Left renal pelvis (tissue), 4 donors: ENCODE data around the gene CD248. TPM values are rescaled to one million over a fixed set of nuclear protein-coding genes. Genes with fewer than 3 reads are reported as not detected.
A peak's percentile ranks its signal among the peaks of the same experiment; 100 is the strongest.

ENCODE experiments used
- DNase-seq, 4 donors: peaks; one replicate each; pipeline ENCODE4 v3.0.0-alpha.2; 2013; ENCODE audit warnings: low read depth in 4 of 4, low spot score in 3 of 4
- polyA plus RNA-seq, 4 donors: library from polyadenylated mRNA; unstranded; fragments of 120-200 nt; gene quantifications; one replicate each; pipeline ENCODE4 v1.2.1, GENCODE V29; 2013; ENCODE audit not compliant: insufficient read length in 4 of 4

The CD248 gene
- polyA plus RNA-seq, 4 donors: 66.3 to 240 (median 72.3) TPM

DNA sequence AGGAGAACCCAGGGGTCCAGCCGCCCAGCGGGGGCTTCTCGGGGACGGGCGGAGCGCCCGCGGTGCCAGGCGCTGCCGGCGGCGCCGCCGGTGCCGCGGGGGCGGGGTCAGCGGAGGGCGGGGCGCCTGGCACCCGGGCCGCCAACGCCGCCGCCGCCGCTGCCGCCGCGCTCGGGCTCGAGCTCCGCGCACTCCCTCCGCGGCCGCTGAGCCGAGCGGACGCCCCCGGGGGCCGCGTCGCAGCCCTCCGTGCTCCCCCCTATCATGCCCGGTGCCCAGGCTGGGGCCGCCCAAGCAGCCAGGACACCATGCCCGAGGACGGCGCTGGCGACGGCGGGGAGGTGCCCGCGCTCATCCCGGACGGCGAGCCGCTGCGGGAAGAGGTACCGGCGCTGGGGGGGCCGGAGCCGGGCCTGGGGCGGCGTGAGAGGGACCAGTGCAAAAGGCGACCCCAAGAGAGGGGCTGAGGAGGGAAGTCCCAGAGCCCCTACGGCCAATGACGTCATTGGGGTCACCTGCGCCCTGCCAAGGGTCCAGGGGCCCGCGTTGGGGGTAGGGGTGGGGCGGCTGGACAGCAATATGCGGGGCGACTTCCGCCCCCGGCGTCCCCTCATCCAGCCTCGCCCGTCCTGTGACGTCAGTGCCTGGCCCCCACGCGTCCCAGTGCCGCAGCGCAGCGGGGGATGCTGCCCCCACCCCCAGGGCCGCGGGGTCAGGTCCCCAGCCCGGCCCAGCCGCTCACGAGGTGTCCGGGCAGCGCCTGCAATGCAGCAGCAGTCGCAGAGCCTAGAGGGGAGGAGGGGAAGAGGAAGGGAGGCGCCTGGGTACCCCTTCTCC lies 24.9 kb downstream of the CD248 start, which contains the start of gene TMEM151A:
TSS of gene TMEM151A (plus strand) at position 189 of the 837 bp plus-strand sequence. CDS start at position 309, 120 bp downstream.
- no peak for DNase-seq

DNA sequence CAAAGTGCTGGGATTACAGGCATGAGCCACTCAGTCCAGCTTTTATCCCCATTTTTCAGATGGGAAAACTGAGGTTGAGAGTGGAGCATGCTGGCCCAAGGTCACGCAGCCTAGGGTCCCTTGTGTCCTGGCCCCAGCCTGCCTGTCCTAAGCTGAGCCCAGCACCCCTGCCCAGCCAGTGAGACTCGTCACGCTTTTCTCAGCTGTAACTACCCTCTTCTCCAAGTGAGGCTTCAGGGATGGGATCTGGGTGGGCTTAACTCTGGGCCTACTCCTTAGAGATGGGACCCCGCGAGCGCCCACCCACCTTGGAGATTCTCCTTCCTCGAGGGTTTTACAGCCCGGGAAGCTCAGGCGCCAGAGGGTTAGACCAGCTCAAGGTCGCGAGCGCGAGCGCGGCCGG lies 25.5 kb downstream of the CD248 start:
- no peak for DNase-seq

DNA sequence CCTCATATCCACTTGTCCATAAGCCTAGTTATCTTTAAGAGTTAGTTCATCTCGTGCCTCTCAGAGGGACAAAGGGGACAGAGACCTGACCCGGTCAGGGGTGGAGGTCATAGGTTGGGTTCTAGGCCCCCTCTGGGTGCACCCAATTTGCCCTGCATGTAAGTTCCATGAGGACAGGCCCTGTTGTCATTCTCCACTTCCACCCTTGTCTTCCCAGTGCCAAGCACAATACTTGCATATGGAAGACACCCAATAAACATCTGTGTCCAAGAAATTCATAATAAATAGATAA lies 26.6 kb downstream of the CD248 start:
- no peak for DNase-seq

DNA sequence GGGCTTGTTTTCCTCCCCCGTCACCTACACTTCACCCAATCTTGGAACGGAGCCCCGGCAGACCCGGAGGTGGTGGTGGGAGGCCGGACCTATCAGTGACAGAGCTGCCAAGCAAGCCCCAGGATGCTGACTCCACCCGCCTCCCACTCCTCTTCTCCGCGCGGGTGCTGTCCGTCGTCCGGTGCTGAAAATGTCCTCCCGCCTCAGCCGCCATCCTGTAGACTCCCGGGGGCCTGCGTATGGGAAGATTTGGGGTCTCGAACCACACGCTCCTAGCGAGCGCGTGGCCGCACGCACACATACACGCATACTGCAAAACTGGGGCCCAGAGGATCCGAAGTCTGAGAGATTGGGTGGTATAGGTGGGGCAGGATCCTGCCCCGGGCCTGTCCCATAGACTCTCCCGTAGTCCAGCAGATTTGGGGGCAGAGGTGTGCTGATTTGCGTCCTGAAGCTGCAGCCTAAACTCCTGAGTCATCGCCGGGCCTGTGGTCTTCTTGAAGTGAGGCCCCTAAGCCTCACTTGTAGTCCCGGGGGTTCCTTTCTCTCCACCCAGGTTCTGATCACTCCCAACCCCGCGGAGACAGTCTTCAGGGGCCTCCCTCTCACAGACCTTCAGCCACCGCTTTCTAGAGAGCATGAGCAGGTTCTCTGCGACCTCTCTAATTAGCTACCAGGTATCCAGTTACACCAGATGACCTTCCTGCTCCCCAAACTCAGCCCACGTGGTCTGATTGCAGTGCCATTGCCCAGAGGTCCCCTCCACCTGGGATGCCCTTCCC lies 27.1 kb downstream of the CD248 start:
- peak in 3 of 4 donors; percentile 63 to 65 (median 63) for DNase-seq

DNA sequence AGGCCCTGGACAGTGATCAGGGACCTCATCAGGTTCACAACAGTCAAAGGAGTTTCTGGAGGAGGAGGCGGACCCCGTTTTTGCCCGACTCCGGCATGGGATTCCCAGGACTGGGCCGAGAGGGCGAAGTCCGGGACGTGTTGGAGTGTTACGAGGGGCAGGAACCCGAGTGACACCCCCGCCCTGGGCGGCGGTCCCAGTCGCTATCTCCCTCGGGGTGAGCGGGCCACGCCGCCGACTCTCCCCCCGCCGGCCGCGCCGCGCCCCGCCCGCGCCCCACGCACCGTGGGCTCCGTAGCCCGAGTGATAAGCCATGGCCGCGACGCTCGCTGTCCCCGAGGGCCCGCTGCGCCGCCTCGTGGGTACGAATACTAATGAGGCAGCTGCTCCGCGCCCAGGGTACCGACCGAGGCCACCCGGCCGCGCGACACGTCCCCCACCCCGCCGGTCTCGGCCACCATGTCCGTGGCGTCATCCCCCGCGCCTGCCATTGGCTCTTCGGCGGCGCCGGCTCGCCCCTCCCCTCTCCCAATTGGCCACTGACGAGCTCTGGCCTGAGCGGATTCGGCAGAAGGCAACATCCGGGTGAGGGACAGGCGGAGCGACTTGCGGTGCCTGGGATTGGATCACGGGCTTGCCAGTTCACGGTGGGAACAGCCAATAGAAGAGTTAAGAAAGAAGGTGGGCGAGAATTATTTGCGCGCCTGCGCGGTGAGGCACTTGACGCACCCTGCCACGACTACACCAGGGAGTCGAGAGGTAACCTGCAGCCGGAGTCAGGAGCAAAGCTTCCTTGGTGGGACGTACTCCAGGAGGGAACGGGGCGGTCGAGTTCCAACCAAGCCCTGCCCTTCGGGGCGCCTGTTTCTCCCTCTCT lies 27.9 kb downstream of the CD248 start, which contains the start of gene YIF1A:
TSS of gene YIF1A (minus strand) at position 473 of the 877 bp plus-strand sequence. CDS start at position 315, 158 bp downstream.
- peak; percentile 94 to 98 (median 96) for DNase-seq

DNA sequence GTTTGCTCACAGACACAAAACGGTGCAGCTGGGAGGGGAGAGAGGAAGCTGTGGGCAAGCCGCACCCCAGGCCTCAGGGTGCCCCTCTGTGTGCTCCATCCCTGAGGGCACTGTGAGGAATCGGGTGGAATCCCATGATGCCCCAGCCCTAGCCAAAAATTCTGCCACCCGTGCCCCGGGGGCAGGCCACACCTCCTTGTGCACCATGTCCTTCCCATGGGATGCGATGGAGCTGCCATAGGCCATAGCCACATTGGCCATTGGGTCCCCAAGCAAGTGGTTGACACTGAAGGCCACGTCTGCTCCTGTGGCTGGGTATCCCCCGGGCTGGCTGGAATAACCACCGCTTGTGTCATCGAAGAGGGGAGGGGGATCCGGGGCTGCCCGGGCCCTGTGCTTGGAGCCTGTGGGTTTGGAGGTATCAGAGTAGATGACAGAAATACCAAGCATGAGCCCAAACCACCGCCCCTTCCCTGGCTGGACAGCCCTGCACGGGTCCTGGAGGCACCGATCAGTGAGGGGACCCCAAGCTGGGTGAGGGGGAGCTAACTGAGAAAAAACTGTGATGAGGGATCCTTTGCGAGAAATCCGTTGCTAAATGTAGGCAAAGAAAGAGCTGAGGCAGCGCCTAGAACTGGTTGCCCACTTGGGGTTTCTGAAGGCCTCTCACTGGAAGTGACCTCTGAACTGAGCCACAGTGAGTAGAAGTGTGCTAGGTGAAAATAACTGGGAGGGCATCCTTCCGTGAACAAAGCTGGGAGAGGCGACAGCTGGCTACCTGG lies 28.8 kb downstream of the CD248 start:
- no peak for DNase-seq

DNA sequence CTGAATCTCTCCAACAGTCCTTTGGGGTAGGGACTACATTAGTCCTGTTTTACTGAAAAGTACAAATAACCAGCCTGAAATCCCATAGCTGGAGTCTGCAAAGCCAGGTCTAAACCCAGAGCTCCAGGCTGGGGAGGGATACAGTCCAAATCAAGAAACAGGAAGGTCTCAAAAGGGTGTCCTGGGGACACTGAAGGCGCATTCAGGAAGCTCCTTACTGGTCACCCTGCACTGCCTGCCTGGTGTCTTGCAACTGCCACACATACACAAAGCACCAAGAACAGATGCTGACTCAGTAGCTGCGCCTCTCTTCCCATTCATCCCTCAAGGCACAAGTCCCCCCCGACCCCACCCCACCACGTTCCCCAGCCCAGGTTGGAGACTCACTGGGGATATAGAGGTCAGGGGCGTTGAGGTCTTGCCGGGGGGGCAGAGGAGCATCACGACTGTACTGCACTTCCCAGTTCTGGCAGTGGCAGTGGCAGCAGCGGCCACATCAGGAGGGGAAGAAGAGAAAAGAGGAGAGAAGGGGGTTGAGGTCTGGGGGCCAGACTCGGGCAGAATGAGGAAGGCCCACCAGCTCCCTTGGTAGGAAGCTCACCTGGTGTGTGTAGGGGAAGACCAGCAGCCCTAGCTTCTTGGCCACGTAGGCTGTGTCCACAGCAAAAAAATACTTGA lies 29.5 kb downstream of the CD248 start:
- no peak for DNase-seq

DNA sequence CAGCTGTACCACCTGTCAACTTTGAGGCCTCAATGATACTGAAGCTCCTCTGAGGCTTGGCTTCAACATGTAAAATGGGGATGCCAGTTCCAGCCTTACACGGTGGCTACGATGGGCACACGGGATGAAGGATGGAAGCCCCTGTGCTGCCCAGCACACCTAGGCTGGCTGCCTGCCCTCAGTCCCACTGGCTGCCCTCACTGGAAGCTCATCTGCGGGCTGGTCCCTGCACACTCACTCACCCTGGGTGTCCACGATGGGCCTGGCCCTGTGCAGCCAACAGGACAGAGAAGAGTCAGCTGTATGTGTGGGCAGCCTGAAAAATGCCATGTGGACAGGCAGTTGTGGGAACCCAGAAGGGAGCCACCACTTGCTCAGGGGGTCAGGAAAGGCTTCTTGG lies 30.1 kb downstream of the CD248 start:
- DNase-seq: no peak

DNA sequence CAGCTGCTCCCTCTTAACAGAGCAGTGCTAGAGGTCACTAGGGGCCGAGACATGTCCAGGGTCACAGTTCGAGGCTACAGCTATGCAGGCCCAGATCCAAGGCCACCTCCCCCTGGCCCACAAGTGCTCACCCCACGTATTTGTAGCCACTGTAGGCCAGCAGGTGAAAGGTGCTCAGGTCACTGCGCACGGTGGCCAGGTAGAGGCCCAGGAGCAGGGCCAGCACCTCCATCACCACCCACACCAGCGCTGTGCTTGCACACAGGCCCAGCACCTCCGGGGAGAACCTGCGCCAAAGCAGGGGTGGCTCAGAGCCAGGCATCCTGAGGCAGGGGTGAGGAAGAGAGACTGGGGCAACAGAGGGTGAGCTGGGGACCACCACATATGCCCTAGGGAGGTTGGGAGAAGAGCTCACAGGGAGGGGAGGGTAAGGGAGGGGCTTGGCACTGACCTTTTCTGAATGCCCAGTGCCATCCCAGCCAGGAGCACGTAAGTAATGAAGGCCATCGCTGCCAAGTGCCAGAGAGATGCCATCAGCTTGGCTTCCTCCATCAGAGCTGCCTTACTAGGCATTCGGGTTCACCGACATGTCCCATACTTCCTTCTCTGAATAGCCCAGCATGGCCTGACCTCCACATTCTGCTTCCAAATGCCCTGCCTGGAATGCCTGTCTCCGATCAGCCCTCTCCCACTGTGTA lies 31.4 kb downstream of the CD248 start:
- DNase-seq: no peak

DNA sequence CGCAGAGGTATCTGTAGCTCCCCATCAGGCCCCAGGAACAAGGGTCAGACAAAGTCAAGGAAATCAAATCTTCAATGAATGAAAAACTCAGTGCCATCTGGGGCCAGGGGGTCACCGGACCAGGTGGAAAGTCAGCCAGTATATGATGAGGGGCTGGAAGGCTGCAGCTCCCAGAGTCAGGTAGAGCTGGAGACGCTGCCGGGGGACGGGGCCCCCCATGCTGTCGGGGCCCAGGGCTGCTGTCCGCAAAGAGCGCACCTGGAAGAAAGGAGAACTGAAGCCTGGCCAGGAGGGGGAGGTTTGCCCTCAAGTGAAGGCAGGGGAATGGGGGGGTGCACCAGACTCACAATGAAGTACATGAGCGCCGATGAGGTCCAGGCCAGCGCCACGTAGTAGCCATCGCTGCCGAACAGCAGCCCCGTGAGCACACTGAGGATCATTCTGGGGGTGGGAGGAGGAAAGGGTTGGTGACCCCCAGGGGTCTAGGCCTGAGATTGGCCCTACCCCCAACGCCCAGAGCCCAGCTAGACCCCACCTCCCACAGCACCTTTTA lies 32.2 kb downstream of the CD248 start:
- no peak for DNase-seq

DNA sequence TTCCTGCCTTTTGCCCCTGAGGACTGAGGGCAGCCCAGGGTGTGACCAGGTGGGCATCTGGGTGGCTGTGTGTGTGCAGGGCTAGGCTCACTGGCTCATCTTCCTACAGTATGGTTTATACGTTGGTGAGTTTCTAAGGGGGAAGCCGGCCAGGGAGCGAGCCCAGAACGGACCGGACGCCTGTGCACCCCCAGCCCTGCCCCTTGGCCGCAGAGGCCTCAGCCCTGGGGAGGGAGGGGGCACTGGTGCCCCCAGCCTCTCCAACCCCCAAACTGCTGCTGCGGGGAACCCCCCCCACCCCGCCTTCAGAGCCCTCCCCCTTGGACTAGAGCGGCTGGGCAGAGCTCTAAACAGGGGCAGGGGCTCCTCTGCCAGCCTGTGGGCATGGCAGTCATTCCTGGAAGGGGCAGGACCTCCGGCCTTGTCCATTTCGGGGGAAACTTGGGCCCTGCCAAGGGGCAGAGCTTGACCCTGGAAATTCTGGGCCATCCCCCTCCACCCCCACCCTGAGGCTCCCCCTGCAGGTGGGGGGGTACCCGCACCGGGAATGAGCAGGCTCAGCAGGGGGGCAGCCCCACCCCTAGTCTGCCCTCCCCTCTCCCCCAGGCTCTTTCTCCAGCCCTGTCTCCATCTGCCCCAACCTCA lies 33.3 kb downstream of the CD248 start:
- DNase-seq: no peak

DNA sequence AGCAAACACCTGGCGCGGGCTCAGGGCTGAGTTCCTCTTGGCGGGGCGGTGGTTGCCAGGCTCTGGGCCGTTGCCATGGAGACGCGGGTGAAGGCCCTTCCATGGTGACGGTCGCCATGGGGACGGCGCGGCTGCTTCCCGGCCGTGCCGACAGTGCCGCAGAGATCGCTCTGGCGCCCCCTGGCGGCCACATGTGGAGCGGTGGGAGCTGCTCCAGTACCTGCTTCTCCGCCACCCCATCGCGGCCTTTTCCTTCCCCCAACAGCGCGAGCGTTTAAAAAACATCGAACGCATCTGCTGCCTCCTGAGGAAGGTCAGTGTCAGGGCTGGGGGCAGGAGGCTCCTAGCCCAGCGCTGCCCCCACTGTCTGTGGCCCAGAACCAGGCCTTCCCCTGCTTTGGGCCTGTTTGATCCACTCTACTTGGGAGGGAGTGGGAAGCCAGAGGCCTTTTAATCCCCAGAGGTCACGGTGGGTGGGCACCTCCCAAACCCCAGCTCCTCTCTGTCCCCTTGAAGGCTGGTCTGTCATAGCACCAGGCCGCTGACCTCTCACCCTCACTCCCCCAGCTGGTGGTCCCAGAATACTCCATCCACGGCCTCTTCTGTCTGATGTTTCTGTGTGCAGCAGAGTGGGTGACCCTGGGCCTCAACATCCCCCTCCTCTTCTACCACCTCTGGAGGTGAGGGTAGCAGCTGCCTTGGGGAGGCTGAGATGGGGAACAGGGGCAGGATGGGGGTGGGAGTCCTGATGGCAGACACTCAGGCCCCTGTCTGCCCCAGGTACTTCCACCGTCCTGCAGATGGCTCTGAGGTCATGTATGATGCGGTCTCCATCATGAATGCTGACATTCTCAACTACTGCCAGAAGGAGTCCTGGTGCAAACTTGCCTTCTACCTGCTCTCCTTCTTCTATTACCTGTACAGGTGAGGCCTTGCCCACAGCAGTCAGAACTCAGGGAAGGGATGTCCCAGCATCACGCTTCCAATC lies 34.1 kb downstream of the CD248 start:
- peak; percentile 83 to 94 (median 90) for DNase-seq

DNA sequence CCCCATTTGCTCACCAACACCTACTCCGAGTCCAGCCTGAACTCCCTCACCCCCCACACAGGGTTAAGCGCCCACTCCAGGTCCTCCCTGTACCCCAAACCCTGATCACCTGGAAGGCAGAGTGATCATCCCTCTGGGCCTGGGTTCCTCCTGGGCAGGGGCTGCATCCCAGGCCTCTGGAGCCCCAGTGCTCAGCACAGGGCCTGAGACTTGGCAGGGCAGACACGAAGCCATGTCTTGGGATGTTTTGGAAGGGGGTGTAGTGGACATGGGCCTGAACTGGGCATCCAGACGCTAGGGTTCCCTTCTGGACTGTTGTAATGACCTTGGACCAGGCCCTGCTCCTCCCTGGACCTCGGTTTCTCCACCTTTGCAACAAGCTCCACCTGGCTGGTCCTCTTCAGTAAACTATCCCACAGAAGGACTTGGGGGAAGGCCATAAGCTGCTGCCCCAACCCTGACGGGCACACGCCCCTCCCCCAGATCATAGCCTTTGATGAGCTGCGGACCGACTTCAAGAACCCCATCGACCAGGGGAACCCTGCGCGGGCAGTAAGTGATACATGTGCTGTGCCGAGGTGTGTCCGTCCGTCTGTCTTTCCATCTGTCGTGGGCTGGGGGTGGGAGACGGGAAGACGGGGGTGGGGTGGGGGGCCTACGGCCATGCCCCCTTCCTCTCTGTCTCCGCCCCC lies 34.9 kb downstream of the CD248 start:
- DNase-seq: no peak

DNA sequence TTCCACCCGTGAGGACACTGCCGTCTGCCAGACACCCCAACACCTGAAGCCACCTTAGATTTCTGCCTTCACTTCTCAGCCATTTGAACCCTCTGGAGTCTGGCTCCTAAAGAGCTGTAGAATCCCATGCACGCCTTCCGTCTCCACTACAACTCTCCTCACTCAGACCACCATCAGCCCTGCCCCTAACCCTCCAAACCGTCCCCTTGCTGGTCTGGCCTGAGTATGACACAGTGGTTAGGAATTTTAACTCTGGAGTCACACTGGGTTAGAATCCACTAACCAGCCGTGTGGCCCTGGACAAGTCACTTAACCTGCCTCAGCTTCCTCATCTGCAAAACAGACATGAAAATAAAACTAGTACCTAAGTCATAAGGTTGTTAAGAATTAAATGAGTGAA lies 35.8 kb downstream of the CD248 start:
- no peak for DNase-seq

DNA sequence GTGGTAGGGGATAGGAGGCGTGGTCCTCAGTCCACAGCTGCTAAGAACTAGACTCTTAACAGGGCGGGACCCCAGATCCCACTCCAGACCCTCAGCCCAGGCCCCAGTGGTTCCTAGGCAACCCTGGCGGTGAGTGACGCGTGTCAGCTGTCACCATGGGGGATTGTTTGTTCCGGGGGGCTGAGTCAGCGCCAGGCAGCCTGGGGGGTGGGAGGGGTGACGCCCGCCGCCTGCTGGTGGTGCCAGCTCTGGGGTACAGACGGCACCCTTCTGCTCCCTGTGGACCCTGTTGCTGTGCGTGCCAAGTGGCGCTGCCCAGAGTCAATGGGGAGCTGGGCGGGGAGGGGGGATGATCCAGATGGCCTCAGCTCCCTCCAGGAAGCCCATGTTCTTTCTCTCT lies 36.4 kb downstream of the CD248 start:
- DNase-seq: no peak

DNA sequence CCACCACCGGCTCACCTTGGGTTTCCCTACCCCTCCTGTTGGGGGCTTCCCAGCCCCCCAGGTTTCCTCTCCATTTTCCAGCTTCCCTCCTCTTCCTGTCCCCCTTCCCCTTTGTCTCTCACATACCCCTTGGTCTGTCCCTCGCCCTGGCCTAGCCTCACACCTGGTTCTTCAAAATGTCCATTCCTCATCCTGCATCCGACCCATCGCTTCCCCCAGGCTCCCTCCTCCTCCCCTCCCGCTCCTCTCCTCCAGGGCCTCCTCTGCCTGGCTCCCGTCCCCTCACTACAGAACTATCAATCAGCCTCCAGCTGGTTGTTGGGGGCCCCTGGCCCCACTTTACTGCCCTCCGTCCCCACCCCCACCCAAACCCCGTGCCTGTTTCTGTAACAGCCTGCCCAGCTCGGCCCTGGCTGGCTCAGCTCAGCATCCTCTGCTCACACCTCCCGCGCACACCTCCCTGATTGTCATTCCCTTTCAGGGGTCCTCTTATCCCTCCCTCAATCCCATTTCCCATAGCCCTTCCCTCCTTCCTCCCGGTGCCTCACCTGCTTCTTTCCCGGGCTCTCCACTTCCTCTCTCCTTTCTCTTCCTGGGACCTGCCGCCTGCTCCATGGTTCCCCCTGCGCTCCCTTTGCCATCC lies 37.6 kb downstream of the CD248 start:
- no peak for DNase-seq
